Measurements from ENCODE around the gene MYL6.
"Not testable (repeated sequence)": the region's sequence is repeated elsewhere in the genome, so short reads cannot be mapped to it uniquely, and the experiment has no call there.

The MYL6 gene

DNA sequence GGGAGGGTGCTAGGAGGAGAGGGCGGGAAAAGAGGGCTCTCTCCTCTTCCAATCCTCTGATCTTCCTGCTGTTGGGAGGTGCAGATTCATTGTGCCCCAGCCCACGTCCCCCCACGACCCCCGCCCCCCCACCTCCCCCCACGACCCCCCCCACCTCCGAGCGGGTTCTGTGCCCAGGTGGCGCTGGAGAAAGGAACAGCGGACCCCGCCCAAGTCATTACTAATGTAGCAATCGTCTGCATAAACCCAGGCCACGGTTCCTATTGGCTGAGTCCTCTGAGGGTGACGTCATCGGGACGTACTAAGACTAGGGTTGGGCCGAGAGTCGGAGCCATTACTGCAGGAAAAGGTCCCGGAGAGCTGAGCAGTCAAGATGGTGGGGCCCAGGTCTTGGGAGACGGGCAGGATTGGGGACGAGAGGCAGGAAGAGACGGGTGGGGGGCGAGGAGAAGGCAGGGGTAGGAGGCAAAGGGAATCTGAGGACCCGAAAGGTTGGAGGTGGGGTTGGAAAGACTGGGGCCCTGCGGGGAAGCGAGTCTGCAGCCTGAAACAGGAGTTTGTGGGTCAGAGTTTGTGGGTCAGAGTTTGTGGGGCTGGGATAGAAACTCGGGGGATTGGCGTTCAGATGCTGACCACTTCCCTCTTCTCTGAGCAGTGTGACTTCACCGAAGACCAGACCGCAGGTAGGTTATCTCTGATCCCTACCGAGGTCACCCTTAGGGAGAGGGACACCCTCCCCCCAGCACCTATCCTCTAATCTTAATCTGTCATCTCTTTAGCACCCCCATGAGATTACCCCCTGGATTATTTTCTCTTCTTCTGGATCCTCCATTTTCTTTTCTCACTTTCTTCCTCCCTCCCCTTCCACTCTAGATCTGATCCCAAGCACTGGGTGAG is at the start of gene MYL6:
MYL6 (plus strand) TSS at position 331 of the 897 bp plus-strand sequence; CDS start at position 374, 43 bp downstream.
- DNase-seq (ENCODE audit: insufficient read length, low spot score), result peak; percentile 90
- no peak for TF ChIP-seq CTCF (IDR thresholded peaks at IDR 0.05; ENCODE audit: insufficient read depth, missing control alignments)
- no peak for FAIRE-seq

GRCh38 chr12:56110571-56110970 is 47.6 kb upstream of the MYL6 start:
- no peak for FAIRE-seq
- no peak for TF ChIP-seq CTCF (IDR thresholded peaks at IDR 0.05; ENCODE audit: insufficient read depth, missing control alignments)
- no peak for DNase-seq (ENCODE audit: insufficient read length, low spot score)

DNA sequence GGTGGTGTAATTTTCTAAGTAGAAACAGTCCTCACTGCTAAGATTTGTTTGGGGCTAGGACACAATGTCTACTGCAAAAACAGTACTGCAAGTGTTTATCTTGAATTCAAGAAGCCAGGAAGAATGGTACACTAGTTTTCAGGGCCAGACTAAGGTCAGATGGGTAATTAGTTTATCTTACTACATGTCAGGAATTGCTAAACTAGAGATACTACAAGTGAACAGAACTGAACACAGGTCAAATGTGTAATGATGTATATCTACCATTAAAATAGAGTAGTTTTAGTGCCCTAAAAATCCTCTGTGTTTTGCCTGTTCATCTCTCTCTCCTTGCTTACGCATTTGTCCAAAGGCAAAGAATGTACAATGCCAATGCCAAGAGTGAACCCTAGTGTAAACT is 44.1 kb upstream of the MYL6 start:
- no peak for TF ChIP-seq CTCF (IDR thresholded peaks at IDR 0.05; ENCODE audit: insufficient read depth, missing control alignments)
- DNase-seq (ENCODE audit: insufficient read length, low spot score) (no peak), FAIRE-seq (no peak)

DNA sequence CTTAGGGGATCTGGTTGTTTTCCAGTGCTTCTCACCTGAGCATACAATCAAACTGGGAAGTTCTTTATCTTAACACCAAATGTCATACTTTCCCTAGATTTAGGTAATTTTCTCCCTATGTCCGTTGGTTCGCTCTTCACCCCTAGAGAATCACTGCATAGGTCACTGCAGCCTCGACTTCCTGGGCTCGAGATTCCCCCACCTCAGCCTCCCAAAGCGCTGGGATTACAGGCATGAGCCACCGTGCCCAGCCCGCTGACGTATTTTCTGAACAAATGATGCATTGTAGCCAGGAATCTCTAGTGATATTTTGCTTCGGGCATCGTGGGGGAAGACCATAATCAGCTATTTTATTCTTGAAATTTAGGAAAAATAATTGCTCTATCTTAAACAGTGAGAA is 42.8 kb upstream of the MYL6 start:
- DNase-seq (ENCODE audit: insufficient read length, low spot score), result no peak
- FAIRE-seq, result no peak
- TF ChIP-seq CTCF (IDR thresholded peaks at IDR 0.05; ENCODE audit: insufficient read depth, missing control alignments), result no peak

- DNase-seq (ENCODE audit: insufficient read length, low spot score) (no peak), FAIRE-seq (no peak)
- TF ChIP-seq CTCF (IDR thresholded peaks at IDR 0.05; ENCODE audit: insufficient read depth, missing control alignments), result no peak
Measured at GRCh38 chr12:56116267-56117081, 41.7 kb upstream of the MYL6 start, which contains the start of gene RPL41. RPL41 (plus strand) TSS chr12:56116633.

GRCh38 chr12:56117082-56117706 is 41.0 kb upstream of the MYL6 start:
- not testable (repeated sequence) for DNase-seq (ENCODE audit: insufficient read length, low spot score)

More at GRCh38 chr12:56117082-56117706, 41.0 kb upstream of the MYL6 start:
- not testable (repeated sequence) for FAIRE-seq
